GM18526 (cell line): ENCODE data around the gene AGPAT1.

ENCODE experiments used
- POLR2A ChIP-seq: IDR thresholded peaks from 3 replicates; pipeline ENCODE4 v1.6.1; 2011; ENCODE audit not compliant: insufficient read length; ENCODE audit errors: extremely low read depth

Gene AGPAT1

GRCh38 chr6:32190911-32191677 is 15.2 kb upstream of the AGPAT1 start:
- no peak for TF ChIP-seq POLR2A

DNA sequence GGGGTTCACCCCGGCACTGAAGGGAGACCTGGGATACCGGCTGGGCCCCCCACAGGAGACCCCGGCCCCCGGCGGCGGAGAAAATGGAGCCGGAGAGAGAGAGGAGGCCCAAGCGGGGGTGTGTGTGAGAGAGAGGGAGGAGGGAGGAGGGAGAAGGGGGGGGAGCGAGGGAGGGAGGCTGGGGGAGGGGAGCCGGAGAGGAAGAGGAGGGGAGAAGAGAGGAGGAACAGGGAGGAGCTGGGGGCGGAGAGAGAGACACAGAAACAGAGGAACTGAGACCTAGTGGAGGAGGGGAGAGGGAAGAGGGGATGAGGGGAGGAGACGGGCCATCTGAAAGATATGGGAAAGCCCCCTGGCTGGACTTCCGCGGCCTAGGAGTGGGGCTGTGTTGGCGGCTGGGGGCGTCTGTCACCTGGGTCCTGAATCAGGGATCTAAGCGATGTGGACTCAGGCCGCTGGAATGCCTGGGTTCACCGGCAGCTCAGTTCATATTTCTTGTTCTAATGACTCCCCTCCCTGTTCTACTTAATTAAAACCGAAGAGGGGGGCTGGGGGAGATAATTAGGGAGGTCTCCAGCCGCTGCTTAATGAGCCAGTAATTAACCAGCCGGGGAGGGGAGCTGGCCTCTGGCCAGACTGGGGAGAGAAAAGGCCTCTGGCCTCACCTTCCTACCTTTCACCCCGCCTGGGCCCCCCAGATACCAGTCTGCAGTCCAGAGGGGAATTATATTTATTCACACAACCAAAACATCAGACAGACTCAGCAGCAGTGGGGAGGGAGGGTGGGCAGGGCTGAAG is 14.4 kb upstream of the AGPAT1 start, which contains the start of gene PBX2:
PBX2 (minus strand) TSS at position 149 of the 798 bp plus-strand sequence. CDS start 287 bp downstream, outside the sequence.
- TF ChIP-seq POLR2A = peak; percentile 74

DNA sequence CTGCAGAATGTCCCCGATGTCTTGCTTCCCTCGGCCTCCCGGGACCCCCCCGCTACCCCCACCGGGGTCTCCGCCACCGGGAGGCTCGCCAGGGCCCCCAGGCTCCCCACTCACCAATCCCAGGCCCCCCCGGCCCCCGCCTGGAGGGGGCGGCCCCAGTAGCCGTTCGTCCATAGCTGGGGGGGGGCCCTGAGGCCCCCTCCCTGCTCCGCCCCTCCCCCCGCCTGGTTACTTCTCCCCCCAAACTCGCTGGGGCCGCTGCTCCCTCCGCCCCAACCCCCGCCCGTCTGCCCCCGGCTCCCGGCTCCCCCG is 13.8 kb upstream of the AGPAT1 start:
- TF ChIP-seq POLR2A = no peak

DNA sequence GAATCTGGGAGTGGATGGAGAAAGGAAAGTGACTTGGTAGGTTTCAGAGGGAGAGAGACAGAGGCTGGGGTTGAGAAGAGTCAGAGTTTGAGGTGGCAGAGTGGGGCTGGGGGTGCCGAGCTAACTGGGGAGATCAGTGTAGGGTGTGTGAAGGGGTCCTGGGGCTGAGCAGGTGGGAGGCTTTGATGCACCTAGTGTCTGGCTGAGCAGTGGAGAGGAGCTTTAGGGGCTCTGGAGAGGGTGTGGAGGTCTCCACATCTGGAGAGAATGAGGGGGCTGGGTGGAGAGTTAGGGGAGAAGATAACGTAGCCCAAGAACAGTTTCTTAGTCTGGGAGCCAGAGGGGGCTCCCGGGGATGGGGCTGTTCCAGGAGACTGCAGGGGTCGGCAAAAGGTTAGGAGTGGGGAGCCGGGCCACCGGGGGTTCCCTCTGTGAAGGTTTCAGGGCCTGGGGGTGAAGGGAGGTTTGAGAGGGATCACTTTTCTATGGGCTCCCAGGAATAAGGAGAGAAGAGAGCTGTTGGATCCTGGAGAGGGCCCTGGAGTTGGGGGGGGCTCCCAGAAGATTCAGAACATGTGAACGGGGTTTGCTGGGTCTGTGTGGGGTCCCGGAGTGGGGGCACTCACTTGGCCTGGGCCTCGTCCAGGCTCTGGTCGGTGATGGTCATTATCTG is 13.3 kb upstream of the AGPAT1 start:
- TF ChIP-seq POLR2A = no peak

DNA sequence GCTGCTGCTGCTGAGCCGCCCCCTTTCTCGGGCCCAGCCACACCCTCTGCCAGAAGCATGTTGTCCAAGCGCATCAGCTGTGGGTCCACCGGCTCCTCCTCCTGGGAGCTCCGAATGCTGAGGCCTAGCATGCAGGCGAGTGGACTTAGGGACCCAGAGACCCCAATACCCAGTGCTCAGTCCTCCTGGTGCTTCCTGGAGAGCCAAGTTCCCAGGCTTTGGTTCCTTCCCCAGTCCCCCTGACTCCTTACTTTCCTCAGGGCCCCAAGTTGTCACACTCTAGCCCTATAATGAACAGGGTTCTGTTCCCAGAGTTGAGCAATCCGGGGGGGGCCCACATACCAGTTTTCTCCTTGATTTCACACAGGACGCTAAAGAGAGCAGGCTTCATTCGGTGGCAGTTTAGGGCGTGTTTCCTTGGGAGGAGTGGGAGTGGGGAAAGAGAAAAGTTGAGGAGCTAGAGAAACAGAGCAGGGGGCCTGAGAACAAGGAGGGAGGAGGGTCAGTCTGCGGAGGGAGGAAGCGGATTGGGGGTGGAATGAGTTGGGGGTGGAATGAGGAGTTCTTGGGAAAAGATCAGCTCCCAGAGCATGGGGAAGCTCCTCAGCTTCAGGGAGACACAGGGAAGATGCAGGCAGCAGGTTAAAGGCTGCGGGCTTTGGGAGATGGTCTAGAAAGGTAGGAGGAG is 12.6 kb upstream of the AGPAT1 start:
- TF ChIP-seq POLR2A = no peak

DNA sequence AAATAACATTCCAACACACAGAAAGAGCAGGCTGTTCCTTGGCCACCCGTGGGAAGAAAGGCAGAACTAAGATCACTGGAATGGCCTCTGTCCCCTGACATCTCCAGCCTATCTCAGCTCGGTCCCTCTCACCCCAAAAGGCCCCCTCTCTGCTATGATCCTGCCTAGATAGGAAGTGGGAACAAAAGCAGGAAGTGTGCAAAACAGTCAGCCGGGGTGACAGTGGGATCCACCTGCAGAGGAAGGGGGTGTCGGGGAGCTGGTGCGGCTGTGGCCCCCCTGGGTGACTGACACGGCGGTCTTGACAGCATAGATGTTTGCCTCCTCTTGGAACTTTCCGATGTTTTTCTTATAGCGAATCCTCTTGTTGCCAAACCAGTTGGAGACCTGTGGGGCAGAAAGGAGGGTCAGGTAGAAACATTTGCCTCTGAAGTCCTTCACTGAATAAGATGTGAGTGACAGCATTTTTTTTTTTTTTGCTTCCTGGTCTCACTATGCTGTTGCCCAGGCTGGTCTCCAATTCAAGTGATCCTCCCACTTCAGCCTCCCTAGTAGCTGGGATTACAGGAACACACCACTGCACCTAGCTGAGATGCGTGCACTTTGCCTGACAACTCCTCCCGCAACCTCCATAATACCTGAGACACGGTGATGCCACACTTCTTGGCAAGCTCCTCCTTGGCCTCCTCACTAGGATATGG is 11.3 kb upstream of the AGPAT1 start:
- TF ChIP-seq POLR2A = no peak

DNA sequence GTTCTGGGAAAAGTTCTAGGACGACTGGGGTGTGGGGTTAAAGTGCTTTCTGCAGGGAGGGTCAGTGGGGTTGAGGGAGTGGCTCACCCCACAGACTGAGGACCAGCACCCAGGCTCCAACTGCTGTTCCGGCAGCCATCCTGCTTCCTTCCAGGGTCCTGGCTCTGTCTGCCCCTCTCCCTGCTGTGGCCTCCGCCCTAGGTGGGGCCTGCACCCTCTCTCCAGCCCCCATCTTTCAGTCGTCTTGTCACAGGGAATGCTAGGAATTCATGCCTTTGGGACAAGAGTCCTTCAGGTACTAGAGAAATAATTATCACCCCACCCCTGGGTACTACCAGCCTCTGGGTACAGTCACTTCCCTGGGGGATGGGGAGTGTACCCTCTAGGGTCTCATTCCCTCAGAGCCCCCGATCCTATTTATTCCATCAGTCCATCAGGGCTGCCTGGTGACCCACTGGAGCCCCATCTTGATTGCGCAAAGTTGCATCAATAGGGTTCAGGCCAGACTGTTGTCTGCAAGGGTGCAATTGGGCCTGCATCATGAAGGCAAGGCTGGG is 8.3 kb upstream of the AGPAT1 start, which contains the start of gene AGER:
AGER (minus strand) TSS at position 170 of the 557 bp plus-strand sequence; CDS start at position 139, 31 bp downstream.
- peak; percentile 2 for TF ChIP-seq POLR2A

DNA sequence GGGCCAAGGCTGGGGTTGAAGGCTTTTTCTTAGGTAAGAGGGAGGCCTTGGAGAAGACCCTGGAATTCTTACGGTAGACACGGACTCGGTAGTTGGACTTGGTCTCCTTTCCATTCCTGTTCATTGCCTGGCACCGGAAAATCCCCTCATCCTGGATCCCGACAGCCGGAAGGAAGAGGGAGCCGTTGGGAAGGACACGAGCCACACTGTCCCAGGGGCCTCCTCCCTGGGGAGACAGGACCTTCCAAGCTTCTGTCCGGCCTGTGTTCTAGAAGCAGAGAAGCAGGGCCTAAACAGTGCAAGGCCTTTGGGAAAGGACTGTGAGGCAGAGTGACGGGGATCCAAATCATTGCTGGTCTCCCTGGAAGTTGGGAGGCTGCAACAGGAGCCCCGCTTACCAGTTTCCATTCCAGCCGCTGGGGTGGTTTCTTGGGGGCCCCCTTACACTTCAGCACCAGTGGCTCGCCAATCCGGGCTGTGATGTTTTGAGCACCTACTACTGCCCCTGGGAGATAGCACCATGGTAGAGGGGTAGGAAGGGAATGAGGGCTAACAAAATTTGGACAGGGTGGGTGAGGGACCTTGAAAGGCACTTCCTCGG is 7.7 kb upstream of the AGPAT1 start:
- TF ChIP-seq POLR2A = peak; percentile 31

DNA sequence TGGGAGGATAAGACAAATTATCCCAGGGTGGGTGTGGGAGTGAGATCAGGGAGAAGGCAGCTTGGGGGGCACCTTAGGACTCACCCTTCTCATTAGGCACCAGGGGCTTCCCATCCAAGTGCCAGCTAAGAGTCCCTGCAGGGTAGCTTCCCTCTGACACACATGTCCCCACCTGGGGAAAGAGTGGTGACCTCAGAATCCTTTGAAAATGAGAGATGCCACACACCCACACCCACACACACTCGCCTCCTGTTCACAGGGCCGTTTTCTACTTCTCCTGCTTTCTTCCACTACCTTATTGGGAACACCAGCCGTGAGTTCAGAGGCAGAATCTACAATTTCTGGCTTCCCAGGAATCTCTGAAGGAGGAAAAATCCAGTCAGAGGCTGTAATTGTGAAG is 7.1 kb upstream of the AGPAT1 start:
- TF ChIP-seq POLR2A = no peak

DNA sequence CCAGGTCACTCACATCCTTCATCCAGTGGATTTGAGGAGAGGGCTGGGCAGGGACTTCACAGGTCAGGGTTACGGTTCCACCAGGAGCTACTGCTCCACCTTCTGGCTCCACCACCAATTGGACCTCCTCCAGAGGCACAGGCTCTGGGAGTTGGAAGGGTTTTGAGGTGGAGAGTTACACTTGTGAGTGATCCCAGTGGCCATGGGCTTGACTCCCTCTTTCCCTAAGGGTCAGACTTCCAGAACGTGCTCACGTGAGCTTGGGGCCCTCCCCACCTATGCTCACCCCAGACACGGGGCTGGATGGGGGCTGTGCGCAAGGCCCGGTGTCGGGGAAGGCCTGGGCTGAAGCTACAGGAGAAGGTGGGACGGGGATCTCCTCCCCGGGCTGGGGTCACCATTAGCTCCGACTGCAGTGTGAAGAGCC is 6.7 kb upstream of the AGPAT1 start:
- no peak for TF ChIP-seq POLR2A

GRCh38 chr6:32181915-32182529 is 6.1 kb upstream of the AGPAT1 start:
- no peak for TF ChIP-seq POLR2A

- TF ChIP-seq POLR2A = no peak
Measured at GRCh38 chr6:32181148-32181702, 5.3 kb upstream of the AGPAT1 start.

- no peak for TF ChIP-seq POLR2A
Measured at GRCh38 chr6:32179766-32180405, 4.0 kb upstream of the AGPAT1 start.
